ENCODE results near the gene CBR1.
A peak's percentile ranks its signal among the peaks of the same experiment; 100 is the strongest.

CBR1 gene

DNA sequence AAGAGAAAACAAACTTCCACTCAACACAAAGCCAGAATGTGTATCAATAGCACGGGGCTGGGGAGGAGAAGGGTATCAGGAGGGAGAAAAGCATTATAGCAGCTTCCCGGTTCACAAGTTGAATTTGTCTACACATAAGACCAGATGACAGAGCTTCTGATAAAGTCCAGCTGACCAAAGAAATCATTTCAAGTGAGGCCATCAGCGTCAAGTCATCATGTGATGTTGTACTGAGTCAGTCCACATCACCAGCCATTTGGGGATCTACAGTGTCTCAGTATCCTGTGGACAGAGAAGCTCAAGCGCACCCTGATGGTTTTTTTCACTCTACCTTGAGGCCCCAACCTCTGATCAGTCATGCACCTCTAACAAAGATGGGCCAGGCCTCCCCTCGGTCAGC, 42.5 kb upstream of the CBR1 start:
- POLR2A ChIA-PET = no interaction called here
- CTCF ChIA-PET = interaction anchor here (0.6 to 1.6 kb wide), 4 partner anchors 14 to 187 kb away, joined by 3 to 8 read pairs (median 4); no protein-coding TSS in a partner anchor
- DNase-seq (ENCODE audit: extremely low spot score) = no peak
- TF ChIP-seq FOXA1 (IDR thresholded peaks at IDR 0.05) = no peak
- no peak for TF ChIP-seq FOXM1 (IDR thresholded peaks at IDR 0.05; ENCODE audit: borderline replicate concordance)
- TF ChIP-seq CTBP1 (IDR thresholded peaks at IDR 0.05; ENCODE audit: borderline replicate concordance) = no peak
- no peak for TF ChIP-seq ZNF384 (IDR thresholded peaks at IDR 0.05)
- TF ChIP-seq SP1 (IDR thresholded peaks at IDR 0.05) = no peak
- no peak for TF ChIP-seq HDGF (IDR thresholded peaks at IDR 0.05; ENCODE audit: borderline replicate concordance)
- TF ChIP-seq BHLHE40 (IDR thresholded peaks at IDR 0.05; ENCODE audit: borderline replicate concordance) = no peak
- no peak for TF ChIP-seq LEF1 (IDR thresholded peaks at IDR 0.05; ENCODE audit: borderline replicate concordance)
- TF ChIP-seq, protein P1, sequence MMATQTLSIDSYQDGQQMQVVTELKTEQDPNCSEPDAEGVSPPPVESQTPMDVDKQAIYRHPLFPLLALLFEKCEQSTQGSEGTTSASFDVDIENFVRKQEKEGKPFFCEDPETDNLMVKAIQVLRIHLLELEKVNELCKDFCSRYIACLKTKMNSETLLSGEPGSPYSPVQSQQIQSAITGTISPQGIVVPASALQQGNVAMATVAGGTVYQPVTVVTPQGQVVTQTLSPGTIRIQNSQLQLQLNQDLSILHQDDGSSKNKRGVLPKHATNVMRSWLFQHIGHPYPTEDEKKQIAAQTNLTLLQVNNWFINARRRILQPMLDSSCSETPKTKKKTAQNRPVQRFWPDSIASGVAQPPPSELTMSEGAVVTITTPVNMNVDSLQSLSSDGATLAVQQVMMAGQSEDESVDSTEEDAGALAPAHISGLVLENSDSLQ (IDR thresholded peaks at IDR 0.05) = no peak
- TF ChIP-seq NFRKB (IDR thresholded peaks at IDR 0.05) = no peak
- TF ChIP-seq ELF4 (IDR thresholded peaks at IDR 0.05) = no peak

- TF ChIP-seq BHLHE40 (IDR thresholded peaks at IDR 0.05; ENCODE audit: borderline replicate concordance) = no peak
- TF ChIP-seq TARDBP (IDR thresholded peaks at IDR 0.05) = no peak
- TF ChIP-seq ELF4 (IDR thresholded peaks at IDR 0.05) = no peak
- TF ChIP-seq NFRKB (IDR thresholded peaks at IDR 0.05) = no peak
- TF ChIP-seq FOXM1 (IDR thresholded peaks at IDR 0.05; ENCODE audit: borderline replicate concordance) = no peak
- TF ChIP-seq L3MBTL2 (conservative IDR thresholded peaks at IDR 0.05) = no peak
- no peak for TF ChIP-seq ARNT (IDR thresholded peaks at IDR 0.05)
- TF ChIP-seq LEF1 (IDR thresholded peaks at IDR 0.05; ENCODE audit: borderline replicate concordance) = no peak
- TF ChIP-seq CTBP1 (IDR thresholded peaks at IDR 0.05; ENCODE audit: borderline replicate concordance) = no peak
- TF ChIP-seq ZNF384 (IDR thresholded peaks at IDR 0.05) = no peak
- no peak for TF ChIP-seq FOXA1 (IDR thresholded peaks at IDR 0.05)
- TF ChIP-seq, protein P1 (IDR thresholded peaks at IDR 0.05) = no peak
- TF ChIP-seq HDGF (IDR thresholded peaks at IDR 0.05; ENCODE audit: borderline replicate concordance) = no peak
- TF ChIP-seq SP1 (IDR thresholded peaks at IDR 0.05) = no peak
- TF ChIP-seq FOXK2 (IDR thresholded peaks at IDR 0.05) = no peak
- no peak for TF ChIP-seq SUZ12 (IDR thresholded peaks at IDR 0.05)
- DNase-seq (ENCODE audit: extremely low spot score) = peak; percentile 92
- ChIA-PET POLR2A (no interaction called here), CTCF (interaction anchor here (0.6 to 1.6 kb wide), 5 partner anchors 13 to 188 kb away, joined by 3 to 8 read pairs (median 3); no protein-coding TSS in a partner anchor)
These were observed 41.4 kb upstream of the CBR1 start for GRCh38 chr21:36028127-36029069.

GRCh38 chr21:36029309-36029708, 40.5 kb upstream of the CBR1 start:
- TF ChIP-seq, protein P1 (IDR thresholded peaks at IDR 0.05) = no peak
- no peak for TF ChIP-seq BHLHE40 (IDR thresholded peaks at IDR 0.05; ENCODE audit: borderline replicate concordance)
- TF ChIP-seq NFRKB (IDR thresholded peaks at IDR 0.05) = no peak
- no peak for TF ChIP-seq LEF1 (IDR thresholded peaks at IDR 0.05; ENCODE audit: borderline replicate concordance)
- TF ChIP-seq HDGF (IDR thresholded peaks at IDR 0.05; ENCODE audit: borderline replicate concordance) = no peak
- no peak for TF ChIP-seq SUZ12 (IDR thresholded peaks at IDR 0.05)
- TF ChIP-seq CTBP1 (IDR thresholded peaks at IDR 0.05; ENCODE audit: borderline replicate concordance) = no peak
- no peak for TF ChIP-seq ELF4 (IDR thresholded peaks at IDR 0.05)
- no peak for TF ChIP-seq FOXM1 (IDR thresholded peaks at IDR 0.05; ENCODE audit: borderline replicate concordance)
- no peak for TF ChIP-seq FOXK2 (IDR thresholded peaks at IDR 0.05)
- TF ChIP-seq ARNT (IDR thresholded peaks at IDR 0.05) = no peak
- TF ChIP-seq L3MBTL2 (conservative IDR thresholded peaks at IDR 0.05) = no peak
- TF ChIP-seq FOXA1 (IDR thresholded peaks at IDR 0.05) = no peak
- no peak for TF ChIP-seq ZNF384 (IDR thresholded peaks at IDR 0.05)
- no peak for TF ChIP-seq TARDBP (IDR thresholded peaks at IDR 0.05)
- TF ChIP-seq SP1 (IDR thresholded peaks at IDR 0.05) = no peak
- POLR2A ChIA-PET = no interaction called here
- no peak for DNase-seq (ENCODE audit: extremely low spot score)
- CTCF ChIA-PET = no interaction called here

DNA sequence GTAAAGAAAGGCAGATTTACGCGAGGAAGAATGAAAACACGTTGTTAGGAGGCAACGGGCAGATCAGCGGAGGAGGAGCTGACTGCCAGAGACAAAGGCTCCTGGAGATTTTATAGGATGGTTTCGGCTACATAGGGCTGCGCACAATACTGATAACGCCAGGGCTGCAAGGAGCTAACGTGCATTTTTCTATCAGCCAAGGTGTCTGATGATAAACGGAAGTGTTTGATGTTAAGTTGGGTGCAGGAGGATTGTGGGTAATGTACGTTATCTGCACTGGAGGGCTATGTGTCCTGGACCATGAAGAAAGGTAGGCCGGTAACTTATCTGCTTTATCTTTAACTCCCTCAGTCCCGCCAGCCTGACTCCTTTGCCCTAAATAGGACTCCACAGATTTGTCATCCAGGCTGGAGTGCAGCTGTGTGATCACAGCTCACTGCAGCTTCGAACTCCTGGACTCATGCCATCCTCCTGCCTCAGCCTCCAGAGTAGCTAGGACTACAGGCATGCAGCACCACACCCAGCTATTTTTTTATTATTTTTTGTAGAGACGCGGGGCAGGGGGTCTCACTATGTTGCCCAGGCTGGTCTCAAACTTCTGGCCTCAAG, 39.1 kb upstream of the CBR1 start:
- DNase-seq (ENCODE audit: extremely low spot score) = no peak
- CTCF ChIA-PET = no interaction called here
- TF ChIP-seq FOXM1 (IDR thresholded peaks at IDR 0.05; ENCODE audit: borderline replicate concordance) (no peak), SP1 (IDR thresholded peaks at IDR 0.05) (no peak), NFRKB (IDR thresholded peaks at IDR 0.05) (no peak), HDGF (IDR thresholded peaks at IDR 0.05; ENCODE audit: borderline replicate concordance) (no peak), FOXA1 (IDR thresholded peaks at IDR 0.05) (no peak), BHLHE40 (IDR thresholded peaks at IDR 0.05; ENCODE audit: borderline replicate concordance) (no peak), L3MBTL2 (conservative IDR thresholded peaks at IDR 0.05) (no peak), ARNT (IDR thresholded peaks at IDR 0.05) (no peak), ZNF384 (IDR thresholded peaks at IDR 0.05) (no peak), TARDBP (IDR thresholded peaks at IDR 0.05) (no peak), CTBP1 (IDR thresholded peaks at IDR 0.05; ENCODE audit: borderline replicate concordance) (no peak), ELF4 (IDR thresholded peaks at IDR 0.05) (no peak), FOXK2 (IDR thresholded peaks at IDR 0.05) (no peak), SUZ12 (IDR thresholded peaks at IDR 0.05) (no peak)
- TF ChIP-seq, protein P1 (IDR thresholded peaks at IDR 0.05) = no peak
- POLR2A ChIA-PET = no interaction called here
